ENCODE data around the gene SCYGR5. TPM values are rescaled to one million over a fixed set of nuclear protein-coding genes. Genes with fewer than 3 reads are reported as not detected.
"Not testable (repeated sequence)": the region's sequence is repeated elsewhere in the genome, so short reads cannot be mapped to it uniquely, and the experiment has no call there.

The SCYGR5 gene, protein sequence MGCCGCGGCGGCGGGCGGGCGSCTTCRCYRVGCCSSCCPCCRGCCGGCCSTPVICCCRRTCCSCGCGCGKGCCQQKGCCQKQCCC
- polyA plus RNA-seq (2013), result not detected in 2 replicates

DNA sequence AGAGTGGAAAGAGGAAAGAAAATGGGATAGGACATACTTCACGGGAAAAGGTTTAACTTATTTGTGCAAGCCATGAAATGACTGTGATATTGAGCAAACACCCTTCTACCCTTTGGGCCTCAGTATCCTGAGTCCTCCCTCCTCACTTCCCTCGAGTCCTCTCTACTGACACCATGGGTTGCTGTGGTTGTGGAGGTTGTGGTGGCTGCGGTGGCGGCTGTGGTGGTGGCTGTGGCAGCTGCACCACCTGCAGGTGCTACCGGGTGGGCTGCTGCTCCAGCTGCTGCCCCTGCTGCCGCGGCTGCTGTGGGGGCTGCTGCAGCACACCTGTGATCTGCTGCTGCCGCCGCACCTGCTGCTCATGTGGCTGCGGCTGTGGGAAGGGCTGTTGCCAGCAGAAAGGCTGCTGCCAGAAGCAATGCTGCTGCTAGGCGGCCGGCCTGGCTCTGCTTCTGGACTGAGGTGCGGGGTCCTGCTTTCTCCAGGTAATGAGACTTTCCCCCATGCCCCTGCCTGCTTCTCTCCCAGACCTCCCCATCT is at the start of gene SCYGR5:
Gene SCYGR5 (plus strand): TSS at position 174 of the 540 bp plus-strand sequence. CDS start 0 bp downstream, at position 174.
- H3K14ac ChIP-seq (ENCODE audit: low read length); H3K4me3 ChIP-seq (ENCODE audit: low read depth, low read length); H3K4ac ChIP-seq (ENCODE audit: low read depth, low read length); H4K91ac ChIP-seq (ENCODE audit: low read depth, low read length); H3K18ac ChIP-seq (ENCODE audit: low read length); H3K27me3 ChIP-seq (ENCODE audit: insufficient read depth, low read length); H2AFZ ChIP-seq (ENCODE audit: insufficient read depth, low read length, poor library complexity); H4K12ac ChIP-seq (ENCODE audit: low read depth, low read length); H3K23ac ChIP-seq (ENCODE audit: low read length); H3K79me2 ChIP-seq (ENCODE audit: control insufficient read depth, insufficient read depth, low read length, poor library complexity); H3K27ac ChIP-seq (ENCODE audit: low read depth, low read length); H3K9ac ChIP-seq (ENCODE audit: low read length); H3K4me1 ChIP-seq (ENCODE audit: control insufficient read depth in 1 of 2, insufficient read depth in 2 of 2, low read length in 2 of 2); H3K4me2 ChIP-seq (ENCODE audit: low read length); H2BK120ac ChIP-seq (ENCODE audit: insufficient read depth, low read length, poor library complexity); H3K79me1 ChIP-seq (ENCODE audit: low read length); H2BK5ac ChIP-seq (ENCODE audit: low read depth, low read length, poor library complexity); DNase-seq; H4K8ac ChIP-seq (ENCODE audit: low read depth, low read length); H2BK12ac ChIP-seq (ENCODE audit: low read length); H2AK5ac ChIP-seq (ENCODE audit: low read length); H3K9me3 ChIP-seq (ENCODE audit: insufficient read depth, low read depth, low read length); H3K36me3 ChIP-seq (ENCODE audit: control insufficient read depth in 1 of 2, insufficient read depth in 2 of 2, low read length in 2 of 2): not testable (repeated sequence)
- no CpG with 5 or more reads among the region's 13 CpGs for WGBS (ENCODE audit: extremely low coverage, insufficient coverage, insufficient read length)

DNA sequence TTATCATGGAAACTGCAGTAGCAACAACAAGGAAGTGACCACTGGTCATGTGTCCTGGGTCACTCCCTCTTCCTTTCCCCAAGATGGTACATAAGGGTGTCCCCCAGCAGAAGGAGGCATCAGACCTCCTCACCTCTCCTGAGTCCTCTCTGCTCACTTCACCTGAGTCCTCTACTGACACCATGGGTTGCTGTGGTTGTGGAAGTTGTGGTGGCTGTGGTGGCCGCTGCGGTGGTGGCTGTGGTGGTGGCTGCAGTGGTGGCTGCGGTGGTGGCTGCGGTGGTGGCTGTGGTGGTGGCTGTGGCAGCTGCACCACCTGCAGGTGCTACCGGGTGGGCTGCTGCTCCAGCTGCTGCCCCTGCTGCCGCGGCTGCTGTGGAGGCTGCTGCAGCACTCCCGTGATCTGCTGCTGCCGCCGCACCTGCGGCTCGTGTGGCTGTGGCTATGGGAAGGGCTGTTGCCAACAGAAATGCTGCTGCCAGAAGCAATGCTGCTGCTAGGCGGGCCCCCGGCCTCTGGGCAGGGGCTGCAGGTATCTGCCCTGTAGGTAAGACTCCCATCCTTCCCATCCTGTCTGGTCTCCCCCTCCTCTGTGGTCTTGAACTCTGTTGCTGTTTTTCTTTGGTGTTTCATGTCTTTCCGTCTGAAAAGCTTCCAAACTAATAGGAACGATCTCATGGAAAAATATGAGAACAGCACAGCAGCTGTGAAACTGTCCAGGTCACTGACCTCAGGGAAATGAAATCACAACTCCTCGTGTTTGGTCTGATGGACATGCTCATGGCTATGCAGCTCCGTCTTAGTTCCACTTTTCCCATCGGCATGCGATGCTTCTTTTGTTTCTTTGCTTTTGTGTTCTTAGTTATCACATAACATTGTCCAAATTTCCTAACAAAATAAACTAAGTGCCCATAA is 49.0 kb upstream of the SCYGR5 start, which contains the start of gene SCYGR4:
Gene SCYGR4 (plus strand): TSS at position 183 of the 915 bp plus-strand sequence. CDS start 0 bp downstream, at position 183.
- DNase-seq, result no peak
- Histone ChIP-seq H4K8ac (ENCODE audit: low read depth, low read length) (no peak within 1 kb of the TSS), H3K4me2 (ENCODE audit: low read length) (no peak within 1 kb of the TSS), H2AFZ (ENCODE audit: insufficient read depth, low read length, poor library complexity) (no peak within 1 kb of the TSS), H3K79me1 (ENCODE audit: low read length) (no peaks in the 10 kb centered on the region), H3K79me2 (ENCODE audit: control insufficient read depth, insufficient read depth, low read length, poor library complexity) (no peaks in the 10 kb centered on the region), H3K18ac (ENCODE audit: low read length) (no peak within 1 kb of the TSS), H2BK120ac (ENCODE audit: insufficient read depth, low read length, poor library complexity) (no peak within 1 kb of the TSS), H2BK12ac (ENCODE audit: low read length) (no peak within 1 kb of the TSS), H3K27ac (ENCODE audit: low read depth, low read length) (no peak within 1 kb of the TSS), H3K4me3 (ENCODE audit: low read depth, low read length) (peak within 1 kb of the TSS; percentile 42), H3K27me3 (ENCODE audit: insufficient read depth, low read length) (no peaks in the 10 kb centered on the region), H3K23ac (ENCODE audit: low read length) (no peak within 1 kb of the TSS), H3K14ac (ENCODE audit: low read length) (no peak within 1 kb of the TSS), H4K12ac (ENCODE audit: low read depth, low read length) (no peak within 1 kb of the TSS), H2AK5ac (ENCODE audit: low read length) (no peak within 1 kb of the TSS), H3K4ac (ENCODE audit: low read depth, low read length) (no peak within 1 kb of the TSS), H3K4me1 (ENCODE audit: control insufficient read depth in 1 of 2, insufficient read depth in 2 of 2, low read length in 2 of 2) (no peaks in the 10 kb centered on the region), H2BK5ac (ENCODE audit: low read depth, low read length, poor library complexity) (no peak within 1 kb of the TSS), H4K91ac (ENCODE audit: low read depth, low read length) (no peak within 1 kb of the TSS), H3K9ac (ENCODE audit: low read length) (no peak within 1 kb of the TSS), H3K9me3 (ENCODE audit: insufficient read depth, low read depth, low read length) (no peaks in the 10 kb centered on the region), H3K36me3 (ENCODE audit: control insufficient read depth in 1 of 2, insufficient read depth in 2 of 2, low read length in 2 of 2) (no peaks in the 10 kb centered on the region)
- WGBS (ENCODE audit: extremely low coverage, insufficient coverage, insufficient read length), result no CpG with 5 or more reads among the region's 20 CpGs

- Histone ChIP-seq H3K4me1 (ENCODE audit: control insufficient read depth in 1 of 2, insufficient read depth in 2 of 2, low read length in 2 of 2) (no peaks in the 10 kb centered on the region), H3K79me1 (ENCODE audit: low read length) (no peaks in the 10 kb centered on the region), H3K27ac (ENCODE audit: low read depth, low read length) (no peak overlapping the region), H3K4me2 (ENCODE audit: low read length) (no peak overlapping the region), H3K4ac (ENCODE audit: low read depth, low read length) (no peak overlapping the region), H3K14ac (ENCODE audit: low read length) (no peak overlapping the region), H2BK12ac (ENCODE audit: low read length) (no peak overlapping the region), H2BK5ac (ENCODE audit: low read depth, low read length, poor library complexity) (no peak overlapping the region), H4K12ac (ENCODE audit: low read depth, low read length) (no peak overlapping the region), H2BK120ac (ENCODE audit: insufficient read depth, low read length, poor library complexity) (no peak overlapping the region), H3K79me2 (ENCODE audit: control insufficient read depth, insufficient read depth, low read length, poor library complexity) (no peaks in the 10 kb centered on the region), H3K18ac (ENCODE audit: low read length) (no peak overlapping the region), H4K91ac (ENCODE audit: low read depth, low read length) (no peak overlapping the region), H3K36me3 (ENCODE audit: control insufficient read depth in 1 of 2, insufficient read depth in 2 of 2, low read length in 2 of 2) (no peaks in the 10 kb centered on the region), H3K27me3 (ENCODE audit: insufficient read depth, low read length) (no peaks in the 10 kb centered on the region), H3K9me3 (ENCODE audit: insufficient read depth, low read depth, low read length) (no peaks in the 10 kb centered on the region), H3K23ac (ENCODE audit: low read length) (no peak overlapping the region), H3K4me3 (ENCODE audit: low read depth, low read length) (no peak overlapping the region), H4K8ac (ENCODE audit: low read depth, low read length) (no peak overlapping the region), H3K9ac (ENCODE audit: low read length) (no peak overlapping the region), H2AFZ (ENCODE audit: insufficient read depth, low read length, poor library complexity) (no peak overlapping the region), H2AK5ac (ENCODE audit: low read length) (no peak overlapping the region)
- DNase-seq, result peak in 1 of 2 donors; percentile 67
Observed at GRCh38 chr2:227623226-227623625, 43.4 kb upstream of the SCYGR5 start.

GRCh38 chr2:227625420-227625819 is 41.2 kb upstream of the SCYGR5 start:
- H3K9ac ChIP-seq (ENCODE audit: low read length), result no peak overlapping the region
- no peak overlapping the region for H3K18ac ChIP-seq (ENCODE audit: low read length)
- no peak overlapping the region for H3K4me2 ChIP-seq (ENCODE audit: low read length)
- no peaks in the 10 kb centered on the region for H3K79me2 ChIP-seq (ENCODE audit: control insufficient read depth, insufficient read depth, low read length, poor library complexity)
- no CpG with 5 or more reads among the region's 2 CpGs for WGBS (ENCODE audit: extremely low coverage, insufficient coverage, insufficient read length)
- H4K12ac ChIP-seq (ENCODE audit: low read depth, low read length), result no peak overlapping the region
- no peak overlapping the region for H3K4ac ChIP-seq (ENCODE audit: low read depth, low read length)
- no peak overlapping the region for H3K27ac ChIP-seq (ENCODE audit: low read depth, low read length)
- no peak overlapping the region for H2AFZ ChIP-seq (ENCODE audit: insufficient read depth, low read length, poor library complexity)
- no peak overlapping the region for H2BK5ac ChIP-seq (ENCODE audit: low read depth, low read length, poor library complexity)
- H3K36me3 ChIP-seq (ENCODE audit: control insufficient read depth in 1 of 2, insufficient read depth in 2 of 2, low read length in 2 of 2), result no peaks in the 10 kb centered on the region
- H3K4me3 ChIP-seq (ENCODE audit: low read depth, low read length), result no peak overlapping the region
- no peak for DNase-seq
- no peak overlapping the region for H3K23ac ChIP-seq (ENCODE audit: low read length)
- no peaks in the 10 kb centered on the region for H3K9me3 ChIP-seq (ENCODE audit: insufficient read depth, low read depth, low read length)
- no peak overlapping the region for H2AK5ac ChIP-seq (ENCODE audit: low read length)
- no peak overlapping the region for H2BK120ac ChIP-seq (ENCODE audit: insufficient read depth, low read length, poor library complexity)
- no peak overlapping the region for H4K91ac ChIP-seq (ENCODE audit: low read depth, low read length)
- no peaks in the 10 kb centered on the region for H3K4me1 ChIP-seq (ENCODE audit: control insufficient read depth in 1 of 2, insufficient read depth in 2 of 2, low read length in 2 of 2)
- no peak overlapping the region for H2BK12ac ChIP-seq (ENCODE audit: low read length)
- no peak overlapping the region for H4K8ac ChIP-seq (ENCODE audit: low read depth, low read length)
- H3K79me1 ChIP-seq (ENCODE audit: low read length), result no peaks in the 10 kb centered on the region
- H3K27me3 ChIP-seq (ENCODE audit: insufficient read depth, low read length), result no peaks in the 10 kb centered on the region
- H3K14ac ChIP-seq (ENCODE audit: low read length), result no peak overlapping the region
